GM23248 (cell line): ENCODE data around the gene ST3GAL6. TPM values are rescaled to one million over a fixed set of nuclear protein-coding genes. Genes with fewer than 3 reads are reported as not detected.
"Not testable (repeated sequence)": the region's sequence is repeated elsewhere in the genome, so short reads cannot be mapped to it uniquely, and the experiment has no call there.

Experiments used
- DNase-seq: peaks from one replicate; pipeline ENCODE4 v3.0.0-alpha.2; 2015
- H2AFZ ChIP-seq: fragments of 200-600 bp; sonication (generic); 2 replicates; pipeline ENCODE4 v1.6.1; 2016; ENCODE audit warnings: antibody characterized with exemption
- H3F3A ChIP-seq: fragments of 200-600 bp; sonication (generic); 2 replicates; pipeline ENCODE4 v1.6.1; 2016; ENCODE audit warnings: mild to moderate bottlenecking, antibody characterized with exemption, mixed run types; ENCODE audit not compliant: insufficient read depth
- H3K27ac ChIP-seq: fragments of 200-600 bp; sonication (generic); 2 replicates; pipeline ENCODE4 v1.5.1; 2016; ENCODE audit warnings: mild to moderate bottlenecking
- H3K27me3 ChIP-seq: fragments of 200-600 bp; sonication (generic); replicated peaks from 2 replicates; pipeline ENCODE4 v1.6.1; 2016; ENCODE audit warnings: mild to moderate bottlenecking; ENCODE audit not compliant: insufficient read depth
- H3K36me3 ChIP-seq: fragments of 200-600 bp; sonication (generic); 2 replicates; pipeline ENCODE4 v1.6.1; 2016; ENCODE audit warnings: low read depth, mild to moderate bottlenecking
- H3K4me1 ChIP-seq: fragments of 200-600 bp; sonication (generic); 2 replicates; pipeline ENCODE4 v1.6.1; 2016; ENCODE audit warnings: mild to moderate bottlenecking; ENCODE audit not compliant: insufficient read depth
- H3K4me2 ChIP-seq: fragments of 200-600 bp; sonication (generic); one replicate; pipeline ENCODE4 v1.6.1; 2016; ENCODE audit warnings: mild to moderate bottlenecking; ENCODE audit not compliant: unreplicated experiment
- H3K4me3 ChIP-seq: fragments of 200-600 bp; sonication (generic); 2 replicates; pipeline ENCODE4 v1.5.1; 2016; ENCODE audit warnings: mild to moderate bottlenecking
- H3K79me2 ChIP-seq: fragments of 200-600 bp; sonication (generic); 2 replicates; pipeline ENCODE4 v1.6.1; 2016; ENCODE audit warnings: mild to moderate bottlenecking; ENCODE audit not compliant: insufficient read depth
- H3K9ac ChIP-seq: fragments of 200-600 bp; sonication (generic); 2 replicates; pipeline ENCODE4 v1.6.1; 2016; ENCODE audit warnings: mild to moderate bottlenecking
- H3K9me2 ChIP-seq: fragments of 200-600 bp; sonication (generic); 2 replicates; pipeline ENCODE4 v1.6.1; 2016; ENCODE audit warnings: mixed run types, mild to moderate bottlenecking, moderate library complexity; ENCODE audit not compliant: insufficient read depth
- H3K9me3 ChIP-seq: fragments of 200-600 bp; sonication (generic); one replicate; pipeline ENCODE4 v1.6.1; 2017; ENCODE audit warnings: low read depth
- H4K20me1 ChIP-seq: fragments of 200-600 bp; sonication (generic); 2 replicates; pipeline ENCODE4 v1.6.0; 2016; ENCODE audit not compliant: insufficient read depth
- EZH2 ChIP-seq: fragments of 200-600 bp; sonication (generic); IDR thresholded peaks from 2 replicates; pipeline ENCODE4 v1.6.1; 2018; ENCODE audit warnings: antibody characterized with exemption, mild to moderate bottlenecking; ENCODE audit not compliant: insufficient read depth, poor library complexity, severe bottlenecking
- EZH2phosphoT487 ChIP-seq: fragments of 200-600 bp; sonication (generic); IDR thresholded peaks from 2 replicates; pipeline ENCODE4 v1.6.1; 2018; ENCODE audit warnings: antibody characterized with exemption, moderate library complexity, mild to moderate bottlenecking, low read depth; ENCODE audit not compliant: insufficient read depth
- WGBS, 2 experiments: methylation state at CpG; one replicate each; pipeline ENCODE4 v1.1.6; 2015 to 2017; ENCODE audit warnings: low lambda C conversion rate in 2 of 2, low coverage in 1 of 2; ENCODE audit errors: missing lambda C conversion rate in 2 of 2; 5-methylcytosine and 5-hydroxymethylcytosine counted together
- in situ Hi-C: fragments of 300-500 bp; cut with MboI; formaldehyde crosslinking; loops from 2 replicates; pipeline ENCODE4 v1.15.0; 2020
- polyA plus RNA-seq: library from polyadenylated mRNA; unstranded; fragments of >200 nt; fragmentation: Nextera tagmentation; extraction: Ambion mirVana; gene quantifications from 2 replicates; pipeline ENCODE4 v1.2.1, GENCODE V29; 2016
- total RNA-seq: library from RNA; depleted of rRNA; stranded (reverse); fragments of >200 nt; shearing (Covaris generic); gene quantifications from 2 replicates; pipeline ENCODE4 v1.2.3, GENCODE V29; 2014

Gene ST3GAL6
- total and polyA plus RNA-seq, 2 experiments from 2014 or later, result 1.9 TPM; not detected in 1

DNA sequence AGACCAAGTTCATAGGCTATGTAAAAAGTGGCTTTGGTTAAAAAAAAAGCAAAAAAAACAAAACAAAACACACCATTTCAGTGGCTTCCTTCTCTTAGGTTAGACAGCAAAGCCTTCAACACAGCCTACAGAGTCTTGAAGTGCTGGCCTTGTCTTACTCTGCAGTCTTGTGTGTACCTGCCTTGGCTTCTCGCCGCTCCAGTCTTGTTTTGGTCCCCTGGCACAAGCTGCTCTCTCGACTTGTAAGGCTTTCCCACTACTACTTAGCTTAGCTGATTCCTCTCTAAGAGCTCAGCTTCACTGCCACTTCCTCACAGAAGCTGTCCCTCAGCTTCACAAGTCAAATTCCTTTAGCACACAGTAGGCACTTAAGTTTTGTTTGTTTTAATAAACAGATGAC is 63.0 kb downstream of the ST3GAL6 start:
- H2AFZ ChIP-seq, result no peak overlapping the region
- in situ Hi-C loops, result loop anchor here (10.0 kb wide), 1 partner anchor 929 kb away; no protein-coding TSS in a partner anchor
- H3K4me1 ChIP-seq, result peaks cover 12% of the 10 kb centered on the region
- no peaks in the 10 kb centered on the region for H3K9me3 ChIP-seq
- no peak overlapping the region for H3K9ac ChIP-seq
- no peak for DNase-seq
- no peaks in the 10 kb centered on the region for H3K9me2 ChIP-seq
- TF ChIP-seq EZH2phosphoT487 (no peak), EZH2 (no peak)
- peaks cover 83% of the 10 kb centered on the region for H3F3A ChIP-seq
- H3K79me2 ChIP-seq, result peaks cover 80% of the 10 kb centered on the region
- WGBS, 2 experiments, result 70 to 77% methylated on average over 3 of the region's 3 CpGs
- H3K4me3 ChIP-seq, result no peak overlapping the region
- no peaks in the 10 kb centered on the region for H4K20me1 ChIP-seq
- no peaks in the 10 kb centered on the region for H3K27me3 ChIP-seq
- H3K4me2 ChIP-seq, result no peak overlapping the region
- H3K27ac ChIP-seq, result 0 out of 2 replicates have a peak overlapping the region, but pooled peaks have one; percentile 8
- peaks cover 8% of the 10 kb centered on the region for H3K36me3 ChIP-seq

DNA sequence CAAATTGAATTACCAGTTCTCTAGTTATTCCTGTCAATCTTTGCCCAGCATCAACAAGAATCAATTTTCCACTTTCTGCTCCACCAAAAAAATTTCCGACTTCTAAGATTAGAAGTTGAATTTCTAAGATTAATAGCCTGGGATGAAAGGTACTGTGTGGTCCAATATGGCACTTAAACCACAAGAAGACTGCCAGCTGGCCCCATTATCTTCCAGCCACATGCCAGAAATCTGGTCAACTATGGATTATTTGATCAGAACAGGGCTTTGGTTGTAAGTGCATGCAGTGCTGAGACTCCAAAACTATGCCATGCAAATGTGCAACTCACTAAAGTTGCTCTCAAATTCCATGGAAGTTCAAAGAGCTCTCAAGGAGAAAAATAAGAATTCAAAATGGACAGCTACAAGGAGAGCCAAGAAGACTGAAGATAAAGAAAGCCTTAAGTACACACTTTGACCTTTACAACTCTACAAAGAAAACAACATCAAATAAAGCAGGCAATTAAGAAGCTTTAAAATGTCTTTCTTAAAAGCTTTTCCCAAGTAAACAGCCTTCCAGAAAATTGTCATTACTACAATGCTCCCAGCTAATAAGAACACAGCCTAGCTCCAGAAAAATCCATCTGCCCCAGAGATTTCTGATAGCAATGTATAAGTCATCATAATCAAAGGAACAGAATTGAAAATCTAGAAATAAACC is 64.2 kb downstream of the ST3GAL6 start:
- DNase-seq, result no peak
- TF ChIP-seq EZH2, result no peak
- no peak for TF ChIP-seq EZH2phosphoT487
- Histone ChIP-seq H3K9me3 (no peaks in the 10 kb centered on the region), H3K9me2 (0 out of 2 replicates have a peak, but pooled peaks cover 4% of the 10 kb centered on the region), H3K27ac (no peak overlapping the region), H2AFZ (no peak overlapping the region), H3K36me3 (peaks cover 2% of the 10 kb centered on the region), H3K79me2 (peaks cover 86% of the 10 kb centered on the region), H3K9ac (no peak overlapping the region), H3K4me2 (no peak overlapping the region), H3F3A (peaks cover 85% of the 10 kb centered on the region), H4K20me1 (no peaks in the 10 kb centered on the region), H3K4me3 (no peak overlapping the region), H3K27me3 (no peaks in the 10 kb centered on the region), H3K4me1 (peaks cover 8% of the 10 kb centered on the region)
- in situ Hi-C loops, result loop anchor here (10.0 kb wide), 1 partner anchor 927 kb away; no protein-coding TSS in a partner anchor
- 25 to 27% methylated on average over 1 of the region's 1 CpG for WGBS, 2 experiments

DNA sequence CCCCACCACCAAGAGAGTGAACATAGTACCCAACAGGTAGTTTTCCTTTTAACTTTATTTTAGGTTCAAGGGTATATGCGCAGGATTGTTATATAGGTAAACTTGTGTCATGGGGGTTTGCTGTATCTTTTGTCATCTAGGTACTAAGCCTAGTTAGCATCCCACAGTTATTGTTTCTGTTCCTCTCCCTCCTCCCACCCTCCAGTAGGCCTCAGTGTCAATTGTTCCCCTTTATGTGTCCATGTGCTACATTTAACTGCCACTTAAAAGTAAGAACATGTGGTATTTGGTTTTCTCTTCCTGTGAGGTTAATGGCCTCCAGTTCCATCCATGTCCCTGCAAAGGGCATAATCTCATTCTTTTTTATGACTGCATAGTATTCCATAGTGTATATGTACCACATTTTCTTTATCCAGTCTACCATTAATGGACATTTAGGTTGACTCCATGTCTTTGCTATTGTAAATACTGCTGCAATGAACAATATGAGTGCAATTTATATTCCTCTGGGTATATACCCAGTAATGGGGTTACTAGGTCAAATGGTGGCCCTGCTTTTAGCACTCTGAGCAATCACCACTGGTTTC is 66.2 kb downstream of the ST3GAL6 start:
- H3K36me3 ChIP-seq, result peaks cover 13% of the 10 kb centered on the region
- TF ChIP-seq EZH2 (no peak), EZH2phosphoT487 (no peak)
- H3K4me2 ChIP-seq, result no peak overlapping the region
- WGBS, 2 experiments, result 100% methylated on average over 1 of the region's 1 CpG
- H3K9me2 ChIP-seq, result 0 out of 2 replicates have a peak, but pooled peaks cover 4% of the 10 kb centered on the region
- no peaks in the 10 kb centered on the region; the same call in 1 of the 2 replicates for H3K4me1 ChIP-seq
- H3K27me3 ChIP-seq, result no peaks in the 10 kb centered on the region
- H3K4me3 ChIP-seq, result no peak overlapping the region
- in situ Hi-C loops, result loop anchor here (10.0 kb wide), 1 partner anchor 925 kb away; no protein-coding TSS in a partner anchor
- peaks cover 91% of the 10 kb centered on the region for H3F3A ChIP-seq
- no peak overlapping the region for H3K27ac ChIP-seq
- H4K20me1 ChIP-seq, result no peaks in the 10 kb centered on the region
- no peak for DNase-seq
- peaks cover 83% of the 10 kb centered on the region for H3K79me2 ChIP-seq
- no peak overlapping the region for H3K9ac ChIP-seq
- no peak overlapping the region for H2AFZ ChIP-seq
- no peaks in the 10 kb centered on the region for H3K9me3 ChIP-seq

DNA sequence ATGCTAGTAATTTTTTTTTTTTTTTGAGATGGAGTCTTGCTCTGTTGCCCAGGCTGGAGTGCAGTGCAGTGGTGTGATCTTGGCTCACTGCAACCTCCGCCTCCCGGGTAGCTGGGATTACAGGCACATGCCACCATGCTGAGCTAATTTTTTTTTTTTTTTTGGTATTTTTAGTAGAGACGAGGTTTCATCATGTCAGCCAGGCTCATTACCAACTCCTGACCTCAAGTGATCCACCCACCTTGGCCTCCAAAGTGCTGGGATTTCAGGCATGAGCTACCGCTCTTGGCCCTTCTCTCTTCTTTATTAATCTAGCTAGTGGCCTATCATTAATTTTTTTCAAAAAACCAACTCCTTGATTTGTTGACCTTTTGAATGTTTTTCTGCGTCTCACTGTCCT is 67.9 kb downstream of the ST3GAL6 start:
- H3K9me2 ChIP-seq, in situ Hi-C loops, H3K4me1 ChIP-seq, H2AFZ ChIP-seq, H3K27me3 ChIP-seq, DNase-seq, H3K9me3 ChIP-seq, H3K4me2 ChIP-seq, H3K9ac ChIP-seq, H3K27ac ChIP-seq, H3K4me3 ChIP-seq, H4K20me1 ChIP-seq: not testable (repeated sequence)
- H3K79me2 ChIP-seq, result peaks cover 69% of the 10 kb centered on the region
- peaks cover 13% of the 10 kb centered on the region for H3K36me3 ChIP-seq
- peaks cover 77% of the 10 kb centered on the region for H3F3A ChIP-seq
- WGBS, 2 experiments, result 64 to 69% methylated on average over 5 of the region's 5 CpGs
